Umbilical cord (tissue), 2 donors: ENCODE results near the gene MAP7. TPM values are rescaled to one million over a fixed set of nuclear protein-coding genes. Genes with fewer than 3 reads are reported as not detected.
"Not testable (repeated sequence)": the region's sequence is repeated elsewhere in the genome, so short reads cannot be mapped to it uniquely, and the experiment has no call there.

ENCODE experiments used
- DNase-seq: peaks from one replicate; pipeline ENCODE4 v3.0.0-alpha.2; 2015; ENCODE audit warnings: low spot score
- total RNA-seq: library from RNA; depleted of rRNA; stranded (reverse); fragments of >200 nt; gene quantifications from one replicate; pipeline ENCODE4 v1.2.3, GENCODE V29; 2014; ENCODE audit warnings: low replicate concordance; ENCODE audit not compliant: insufficient read depth

The MAP7 gene
- total RNA-seq, 1 donor from 2014 or later = 2.6 TPM

DNA sequence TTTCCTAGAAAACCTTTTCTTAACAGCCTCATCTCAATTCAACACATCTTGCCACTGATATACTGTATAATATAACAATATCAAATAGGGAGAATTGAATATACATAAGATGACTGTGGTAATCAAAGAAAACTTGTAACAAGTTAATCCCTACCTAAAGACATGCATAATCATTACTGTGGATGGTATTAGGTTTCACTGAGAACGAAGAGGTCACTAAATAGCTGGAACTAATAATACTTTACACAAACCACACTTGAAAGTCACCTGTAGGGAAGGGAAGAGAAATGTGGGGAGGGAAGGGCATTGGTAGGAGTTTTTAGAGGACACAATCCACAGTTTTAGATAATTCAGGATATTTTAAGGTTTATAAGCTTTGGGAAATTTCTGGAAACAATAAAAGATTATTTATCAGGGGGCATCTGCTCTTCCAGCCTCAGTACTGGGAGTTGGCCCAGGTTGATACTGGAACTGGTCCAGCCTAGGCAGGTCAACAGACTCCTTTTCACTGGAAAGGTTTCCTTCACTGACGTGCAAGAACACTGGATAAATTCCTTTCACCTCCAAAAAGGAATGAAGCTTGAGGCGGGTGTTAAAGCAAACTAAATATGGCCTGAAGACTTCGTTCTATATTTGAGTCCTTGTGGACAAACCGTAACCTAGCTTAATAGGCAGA lies 44.0 kb downstream of the MAP7 start:
- DNase-seq = no peak

GRCh38 chr6:136503303-136504029 lies 46.8 kb downstream of the MAP7 start:
- DNase-seq = no peak

GRCh38 chr6:136502786-136503185 lies 47.4 kb downstream of the MAP7 start:
- DNase-seq = no peak

- peak; percentile 10 for DNase-seq
These were observed 48.7 kb downstream of the MAP7 start for GRCh38 chr6:136501514-136501913.

- DNase-seq = no peak
These were observed 49.1 kb downstream of the MAP7 start for GRCh38 chr6:136501096-136501495.

GRCh38 chr6:136500414-136500813 lies 49.8 kb downstream of the MAP7 start:
- no peak for DNase-seq

DNA sequence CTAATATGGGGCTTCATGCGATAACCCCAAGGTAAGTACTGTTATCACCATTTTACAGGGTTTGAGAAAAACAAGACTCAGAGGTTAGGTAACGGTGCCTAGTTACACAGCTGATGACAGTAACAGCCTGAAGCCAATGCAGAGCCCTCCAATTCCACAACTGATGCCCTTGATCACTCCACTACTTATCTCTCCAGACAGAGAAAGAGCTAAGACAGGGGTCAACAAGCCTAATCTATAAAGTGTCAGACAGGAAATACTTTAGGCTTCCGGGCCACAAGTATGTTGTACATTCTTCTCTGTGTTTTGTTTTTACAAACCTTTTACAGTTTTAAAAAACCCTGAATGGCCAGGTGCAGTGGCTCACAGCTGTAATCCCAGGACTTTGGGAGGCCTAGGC lies 50.9 kb downstream of the MAP7 start:
- DNase-seq = no peak

GRCh38 chr6:136496449-136496848 lies 53.8 kb downstream of the MAP7 start:
- DNase-seq = not testable (repeated sequence)

DNA sequence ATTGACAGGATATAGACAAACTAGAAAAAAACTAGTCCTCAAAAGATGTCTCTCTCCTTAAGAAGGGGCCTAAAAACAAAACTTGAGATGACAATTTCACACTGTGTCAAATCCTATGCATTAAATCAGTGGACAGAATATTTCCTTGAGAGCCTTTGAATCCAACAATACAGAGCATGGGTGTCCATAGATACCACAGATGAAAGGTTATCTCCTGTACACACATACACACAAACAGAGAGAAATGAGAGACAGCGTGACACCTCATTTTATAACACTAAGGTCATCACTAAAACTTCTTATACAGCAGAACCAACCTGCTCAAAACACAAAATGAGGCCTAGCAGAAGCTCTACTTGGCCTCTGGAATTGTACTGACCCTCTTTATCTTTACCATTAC lies 55.5 kb downstream of the MAP7 start:
- DNase-seq = no peak

- DNase-seq = no peak
These were observed 56.2 kb downstream of the MAP7 start for GRCh38 chr6:136494059-136494458.

DNA sequence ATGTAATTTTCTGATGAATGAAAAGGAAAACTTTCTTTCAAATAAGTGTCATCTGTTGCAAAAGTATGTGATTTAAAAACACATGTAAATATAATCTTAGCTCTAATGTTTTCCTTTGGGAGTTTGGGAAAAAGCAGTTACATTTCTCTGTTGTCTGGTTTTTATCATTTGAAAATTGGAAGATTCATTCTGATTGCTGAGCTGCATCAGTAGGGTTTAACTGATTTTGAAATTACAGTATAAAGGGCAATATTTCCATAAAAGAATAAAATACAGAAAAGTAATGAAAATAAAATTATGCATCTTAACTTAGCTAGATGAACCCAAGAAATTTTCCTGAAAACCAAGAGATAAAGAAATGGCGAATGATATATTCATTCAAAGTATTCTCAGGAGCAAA lies 57.8 kb downstream of the MAP7 start:
- DNase-seq = peak; percentile 44

GRCh38 chr6:136491754-136492153 lies 58.5 kb downstream of the MAP7 start:
- no peak for DNase-seq

DNA sequence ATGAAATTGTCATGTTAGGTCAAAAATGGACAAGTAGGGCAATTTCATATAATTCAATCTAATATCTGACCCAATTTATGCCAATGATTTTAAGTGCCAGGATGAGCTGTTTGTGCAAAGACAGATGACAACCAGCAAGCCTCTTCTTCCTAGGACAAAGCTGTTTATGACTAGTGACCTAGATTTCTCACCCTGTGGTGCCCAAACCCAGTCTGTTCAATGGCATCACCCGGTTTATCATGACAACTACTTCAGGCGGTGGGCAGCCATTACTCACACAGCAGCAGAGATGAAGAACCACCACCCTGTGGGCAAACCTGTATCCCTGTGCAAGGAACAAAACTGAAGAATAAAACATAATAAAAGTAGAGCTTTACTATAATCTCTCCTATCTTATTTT lies 59.0 kb downstream of the MAP7 start:
- no peak for DNase-seq

GRCh38 chr6:136489689-136490033 lies 60.6 kb downstream of the MAP7 start:
- not testable (repeated sequence) for DNase-seq

DNA sequence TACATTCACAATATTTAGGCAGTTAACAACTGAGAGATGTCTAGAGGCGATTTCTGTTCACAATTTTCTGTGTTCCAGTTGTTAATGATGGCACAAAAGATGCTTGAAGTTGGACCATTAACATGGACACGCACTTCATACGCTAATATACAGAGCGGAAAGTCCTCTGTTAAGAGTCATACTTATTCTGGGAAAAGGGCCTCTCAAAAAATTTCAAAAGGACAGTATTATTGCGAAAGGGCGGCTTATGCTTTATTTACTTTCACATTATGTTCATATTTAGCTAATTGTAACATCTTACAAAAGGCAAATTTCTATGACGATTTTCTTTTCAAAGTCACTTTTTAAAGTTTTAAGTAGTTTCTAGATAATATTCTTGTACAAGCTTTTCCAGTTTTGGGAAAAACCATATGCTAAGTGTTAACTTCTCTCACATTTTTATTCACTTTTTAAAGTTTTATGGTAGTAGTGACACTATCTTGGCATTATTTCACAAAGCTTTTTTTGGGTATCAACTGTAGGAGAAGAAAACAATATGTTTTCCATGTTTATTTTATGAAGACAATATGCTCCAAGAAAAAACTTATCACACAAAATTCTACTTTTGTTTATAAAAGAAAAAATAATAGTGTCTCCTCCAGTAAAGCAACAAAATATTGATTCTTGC lies 62.3 kb downstream of the MAP7 start:
- DNase-seq = peak; percentile 17

DNA sequence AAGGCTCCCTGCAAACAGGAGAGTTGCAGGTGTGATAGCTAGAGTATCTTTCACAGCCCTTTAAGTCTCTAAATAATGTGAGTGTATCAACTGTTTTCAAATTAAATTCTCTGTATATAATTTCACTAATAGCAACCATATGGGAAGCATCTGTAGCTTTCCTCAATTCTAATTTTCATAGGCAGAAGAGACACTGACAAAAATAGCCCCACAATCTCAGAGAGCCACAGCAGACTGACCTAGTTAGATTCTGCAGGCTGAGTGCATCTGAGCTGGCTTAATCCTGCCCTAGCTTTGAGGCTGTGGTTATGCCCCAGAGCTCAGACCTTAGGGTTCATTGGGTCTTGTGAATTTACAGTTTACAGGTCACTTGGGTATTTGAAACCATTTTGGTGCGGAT lies 63.9 kb downstream of the MAP7 start:
- DNase-seq = peak; percentile 79

- no peak for DNase-seq
These were observed 66.3 kb downstream of the MAP7 start for GRCh38 chr6:136483906-136484305.

DNA sequence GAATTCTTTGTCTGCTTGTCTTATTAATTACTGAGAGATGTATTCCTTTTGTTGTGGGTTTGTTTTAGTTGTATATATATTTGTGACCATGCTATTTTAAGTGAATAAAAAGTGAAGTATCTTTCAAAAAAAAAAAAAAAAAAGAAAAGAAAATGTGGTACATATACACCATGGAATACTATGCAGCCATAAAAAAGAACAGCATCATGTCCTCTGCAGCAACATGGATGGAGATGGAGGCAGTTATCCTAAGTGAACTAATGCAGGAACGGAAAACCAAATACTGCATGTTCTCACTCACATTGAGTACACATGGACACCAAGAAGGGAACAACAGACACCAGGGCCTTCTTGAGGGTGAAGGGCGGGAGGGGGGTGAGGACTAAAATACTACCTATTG lies 67.2 kb downstream of the MAP7 start:
- not testable (repeated sequence) for DNase-seq

DNA sequence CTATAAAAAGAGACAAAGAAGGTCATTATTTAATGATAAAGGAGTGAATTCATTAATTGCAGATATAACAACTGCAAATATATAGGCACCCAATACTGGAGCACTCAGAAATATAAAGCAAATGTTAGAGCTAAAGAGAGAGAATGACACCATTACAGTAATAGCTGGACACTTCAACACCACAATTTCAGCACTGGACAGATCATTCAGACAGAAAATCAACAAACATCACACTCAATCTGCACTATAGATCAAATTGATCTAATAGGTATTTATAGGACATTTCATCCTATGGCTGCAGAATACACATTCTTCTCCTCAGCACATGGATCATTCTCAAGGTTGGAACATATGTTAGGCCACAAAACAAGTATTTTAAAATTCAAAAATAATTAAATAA lies 72.7 kb downstream of the MAP7 start:
- no peak for DNase-seq

DNA sequence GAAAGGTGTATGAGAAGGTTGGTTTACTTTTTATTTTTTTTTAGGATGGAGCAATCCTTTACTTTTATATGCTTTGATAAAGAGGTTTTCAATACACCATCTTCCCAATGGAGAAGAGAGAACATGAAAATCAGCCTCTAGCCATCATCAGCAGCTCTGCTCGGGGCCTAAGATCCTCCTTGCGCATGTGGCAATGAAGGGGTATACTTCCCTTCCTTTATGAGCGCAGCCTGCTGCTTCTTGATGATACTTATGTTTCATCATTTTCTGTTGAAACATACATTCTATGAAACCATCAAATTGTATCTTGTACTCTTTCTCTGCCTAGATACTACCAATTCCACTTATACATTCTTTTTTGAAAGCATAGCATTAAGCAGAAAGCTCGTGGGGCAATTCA lies 74.5 kb downstream of the MAP7 start:
- no peak for DNase-seq

- DNase-seq = no peak
These were observed 76.0 kb downstream of the MAP7 start for GRCh38 chr6:136474241-136474640.

GRCh38 chr6:136471922-136472321 lies 78.3 kb downstream of the MAP7 start:
- DNase-seq = no peak

- DNase-seq = no peak
These were observed 78.8 kb downstream of the MAP7 start for GRCh38 chr6:136471372-136471771.
